Measurements from ENCODE around the gene GRAPL. TPM values are rescaled to one million over a fixed set of nuclear protein-coding genes. Genes with fewer than 3 reads are reported as not detected.
"Not testable (repeated sequence)": the region's sequence is repeated elsewhere in the genome, so short reads cannot be mapped to it uniquely, and the experiment has no call there.

The GRAPL gene
- total and polyA plus RNA-seq, 12 donors: 0.53 to 3.1 (median 1.6) TPM

DNA sequence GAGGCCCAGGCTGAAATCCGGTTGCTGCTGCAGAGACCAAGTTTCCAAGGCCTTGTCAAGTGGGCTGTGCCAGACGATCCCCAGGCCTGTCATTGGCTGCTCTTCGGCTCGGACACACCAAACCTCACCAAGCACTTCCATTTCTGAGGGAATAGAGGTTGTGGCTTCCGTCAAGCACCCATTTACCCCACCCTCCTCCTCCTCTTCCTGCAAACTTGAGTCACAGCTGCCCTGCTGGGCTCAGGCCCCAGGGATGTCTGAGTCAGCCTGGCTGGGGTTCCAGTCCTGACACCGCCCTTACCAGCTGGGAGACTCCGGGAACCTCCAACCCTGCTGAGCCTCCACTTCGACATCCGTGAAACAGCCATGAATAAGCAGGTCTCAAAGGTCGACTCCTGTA, 31.1 kb downstream of the GRAPL start:
- intact Hi-C loops (cut with DNase I): not testable (repeated sequence)
- no CpG with 5 or more reads among the region's 10 CpGs for WGBS, 2 donors

DNA sequence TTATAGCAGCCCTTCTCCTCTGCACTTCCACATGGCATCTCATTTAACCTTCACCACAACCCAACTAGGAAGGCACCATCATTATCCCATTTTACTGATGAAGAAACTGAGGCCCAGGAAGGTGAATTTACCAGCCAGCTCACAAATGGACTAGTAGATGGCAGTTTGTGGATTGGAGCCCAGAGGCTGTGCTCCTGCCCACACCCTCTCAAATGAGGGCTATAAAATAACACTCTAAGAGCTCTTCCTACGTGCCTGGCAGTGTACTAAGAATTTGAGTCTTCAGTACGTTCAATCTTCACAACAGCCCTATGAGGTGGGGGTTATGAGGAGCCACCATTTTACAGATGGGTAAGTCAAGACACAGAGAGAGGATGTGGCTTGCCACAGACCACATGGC, 31.5 kb downstream of the GRAPL start:
- DNase-seq; intact Hi-C loops (cut with DNase I); H3K4me1 ChIP-seq; ATAC-seq; H3K27me3 ChIP-seq; H3K4me3 ChIP-seq; H3K36me3 ChIP-seq; H3K27ac ChIP-seq; H3K9me3 ChIP-seq: not testable (repeated sequence)
- WGBS, 2 donors: no CpG with 5 or more reads among the region's 2 CpGs

More for the DNA sequence above, 31.1 kb downstream of the GRAPL start:
- not testable (repeated sequence) for H3K27me3 ChIP-seq, H3K27ac ChIP-seq, H3K9me3 ChIP-seq, H3K4me1 ChIP-seq, H3K4me3 ChIP-seq, DNase-seq, H3K36me3 ChIP-seq
- ATAC-seq: peak; percentile 6 to 76 (median 38)

DNA sequence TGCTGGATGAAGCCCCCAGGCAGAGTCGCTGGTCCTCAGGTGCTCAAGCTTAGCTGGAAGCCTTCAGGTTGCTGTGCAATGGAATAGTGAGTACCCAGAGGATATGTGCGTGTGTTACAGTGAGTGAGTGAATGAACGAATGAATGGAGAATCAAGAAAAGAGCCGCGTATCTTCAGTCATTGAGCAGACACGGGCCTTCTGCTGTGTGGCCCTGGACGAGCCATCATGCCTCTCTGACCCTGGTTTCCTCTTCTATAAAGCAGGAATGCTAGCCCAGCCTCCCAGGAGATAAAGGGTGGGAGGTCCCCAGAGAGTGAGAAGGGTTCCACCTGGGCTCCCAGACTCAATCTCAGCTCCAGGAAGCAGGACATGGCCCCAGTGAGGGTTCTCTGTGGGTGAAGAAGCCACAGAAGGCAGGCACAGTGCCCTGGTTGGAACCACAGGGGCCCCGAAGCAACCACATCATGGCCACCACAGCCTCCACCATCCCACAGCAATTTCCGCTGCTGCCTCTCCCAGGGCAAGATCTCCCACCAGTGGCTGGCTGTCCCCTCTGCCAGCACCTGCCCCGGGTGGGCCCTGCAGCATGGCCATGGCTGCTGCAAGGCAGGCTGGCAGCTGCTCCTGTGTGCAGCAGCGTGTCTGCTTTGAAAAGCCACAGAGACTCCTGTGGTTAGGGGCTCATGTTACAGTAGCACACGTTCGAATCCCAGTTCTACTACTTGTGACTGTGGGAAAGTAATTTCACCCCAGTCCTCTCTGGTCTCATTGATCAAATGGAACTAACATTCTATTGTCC, 34.1 kb downstream of the GRAPL start:
- H3K36me3 ChIP-seq; H3K27me3 ChIP-seq; ATAC-seq; H3K4me1 ChIP-seq; H3K27ac ChIP-seq; H3K9me3 ChIP-seq; intact Hi-C loops (cut with DNase I); H3K4me3 ChIP-seq; DNase-seq: not testable (repeated sequence)
- WGBS, 2 donors: no CpG with 5 or more reads among the region's 13 CpGs

- H3K4me3 ChIP-seq; DNase-seq; H3K27ac ChIP-seq; H3K27me3 ChIP-seq; H3K4me1 ChIP-seq; H3K9me3 ChIP-seq; intact Hi-C loops (cut with DNase I); H3K36me3 ChIP-seq: not testable (repeated sequence)
- peak; percentile 84 to 94 (median 92) for ATAC-seq
- WGBS, 2 donors: no CpG with 5 or more reads among the region's 71 CpGs
Observed at GRCh38 chr17:19162384-19163216, 35.2 kb downstream of the GRAPL start.

DNA sequence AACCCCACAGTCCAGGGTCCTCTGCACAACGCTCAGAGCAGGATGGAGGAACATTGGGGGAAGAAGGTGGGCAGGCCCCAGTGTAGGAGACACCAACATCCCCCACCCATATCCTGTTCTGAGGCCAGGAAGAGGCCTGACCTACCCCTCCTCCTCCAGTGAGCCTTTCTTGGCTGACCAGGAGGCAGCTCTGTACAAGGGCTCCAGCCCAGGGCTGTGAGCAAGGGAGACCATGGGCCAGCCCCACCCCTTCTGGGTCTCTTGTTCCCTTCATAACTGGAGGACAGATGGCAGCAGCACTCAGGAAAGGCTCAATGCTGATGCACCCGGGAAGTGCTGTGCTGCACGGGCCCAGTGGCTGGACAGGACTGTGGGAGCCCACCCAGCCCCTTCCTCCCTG, 47.0 kb downstream of the GRAPL start:
- peak; percentile 15 to 72 (median 66) for ATAC-seq
- H3K9me3 ChIP-seq; H3K4me1 ChIP-seq; H3K4me3 ChIP-seq; H3K36me3 ChIP-seq; H3K27me3 ChIP-seq; intact Hi-C loops (cut with DNase I); DNase-seq; H3K27ac ChIP-seq: not testable (repeated sequence)
- no CpG with 5 or more reads among the region's 3 CpGs for WGBS, 2 donors

DNA sequence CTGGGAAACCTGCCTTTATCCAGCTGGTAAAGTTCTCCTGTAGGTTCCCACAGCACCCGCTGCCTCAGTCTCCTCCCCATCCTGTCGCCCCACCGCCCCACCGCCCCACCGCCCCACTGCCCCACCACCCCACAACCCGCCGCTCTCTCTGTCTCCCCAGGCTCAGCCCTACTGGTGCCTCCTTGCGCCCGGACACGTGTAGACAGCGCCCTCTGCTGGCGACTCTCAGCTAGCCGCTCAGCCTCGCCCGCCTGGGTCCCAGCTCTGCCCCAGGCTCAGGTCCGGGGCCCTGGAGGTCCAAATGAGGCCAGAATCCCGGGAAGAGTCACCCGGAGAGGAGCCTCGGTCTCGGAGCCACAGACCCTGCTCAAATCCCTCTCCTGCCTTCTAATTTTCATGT, 48.0 kb downstream of the GRAPL start:
- H3K4me1 ChIP-seq; H3K27ac ChIP-seq; intact Hi-C loops (cut with DNase I); H3K27me3 ChIP-seq; H3K36me3 ChIP-seq; DNase-seq; H3K9me3 ChIP-seq; H3K4me3 ChIP-seq: not testable (repeated sequence)
- peak; percentile 92 to 98 (median 96) for ATAC-seq
- no CpG with 5 or more reads among the region's 20 CpGs for WGBS, 2 donors

- H3K27ac ChIP-seq; H3K27me3 ChIP-seq; H3K4me1 ChIP-seq; H3K9me3 ChIP-seq; DNase-seq; intact Hi-C loops (cut with DNase I); H3K4me3 ChIP-seq; H3K36me3 ChIP-seq: not testable (repeated sequence)
- peak; percentile 95 to 98 (median 98) for ATAC-seq
- WGBS, 2 donors: no CpG with 5 or more reads among the region's 33 CpGs
Observed at GRCh38 chr17:19181040-19181875, 53.9 kb downstream of the GRAPL start.

DNA sequence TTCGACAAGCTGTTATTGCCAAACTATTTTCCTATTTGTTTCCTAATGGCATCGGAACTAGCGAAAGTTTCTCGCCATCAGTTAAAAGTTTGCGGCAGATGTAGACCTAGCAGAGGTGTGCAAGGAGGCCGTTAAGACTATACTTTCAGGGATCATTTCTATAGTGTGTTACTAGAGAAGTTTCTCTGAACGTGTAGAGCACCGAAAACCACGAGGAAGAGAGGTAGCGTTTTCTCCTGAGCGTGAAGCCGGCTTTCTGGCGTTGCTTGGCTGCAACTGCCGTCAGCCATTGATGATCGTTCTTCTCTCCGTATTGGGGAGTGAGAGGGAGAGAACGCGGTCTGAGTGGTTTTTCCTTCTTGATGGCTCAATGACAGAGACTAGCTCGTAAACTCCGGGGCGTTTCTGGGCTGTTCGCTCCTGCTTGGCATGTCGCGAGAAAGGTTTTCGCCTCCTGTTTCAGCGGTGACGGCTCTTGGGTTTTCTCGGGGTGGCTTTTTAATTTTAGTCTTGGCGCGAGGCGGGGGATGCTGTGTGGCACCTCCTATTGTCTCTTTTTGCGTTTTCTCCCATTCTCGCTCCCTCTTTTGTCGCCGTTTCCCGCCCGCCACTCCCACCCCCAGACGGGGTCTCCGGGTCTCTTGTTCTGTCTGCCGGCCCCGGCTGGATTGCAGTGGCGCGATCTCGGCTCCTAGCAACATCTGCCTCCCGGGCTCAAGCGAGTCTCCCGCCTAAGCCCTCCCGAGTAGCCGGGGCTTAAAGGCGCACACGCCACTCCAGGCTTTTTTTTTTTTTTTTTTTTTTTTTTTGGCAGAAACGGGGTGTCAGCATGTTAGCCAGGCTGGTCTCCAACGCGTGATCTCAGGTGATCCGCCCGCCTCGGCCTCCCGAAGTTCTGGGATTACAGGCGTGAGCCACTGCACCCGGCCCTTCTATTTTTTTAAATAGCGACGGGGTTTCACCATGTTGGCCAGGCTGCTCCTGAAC, 60.8 kb downstream of the GRAPL start:
- H3K36me3 ChIP-seq; H3K4me3 ChIP-seq; DNase-seq; H3K9me3 ChIP-seq; intact Hi-C loops (cut with DNase I); H3K4me1 ChIP-seq; H3K27me3 ChIP-seq: not testable (repeated sequence)
- WGBS, 2 donors: 0% methylated on average over 8 to 9 of the region's 62 CpGs
- peak overlapping the region in 2 of 10 donors; percentile 50 to 66 for H3K27ac ChIP-seq
- peak; percentile 34 to 75 (median 60) for ATAC-seq

DNA sequence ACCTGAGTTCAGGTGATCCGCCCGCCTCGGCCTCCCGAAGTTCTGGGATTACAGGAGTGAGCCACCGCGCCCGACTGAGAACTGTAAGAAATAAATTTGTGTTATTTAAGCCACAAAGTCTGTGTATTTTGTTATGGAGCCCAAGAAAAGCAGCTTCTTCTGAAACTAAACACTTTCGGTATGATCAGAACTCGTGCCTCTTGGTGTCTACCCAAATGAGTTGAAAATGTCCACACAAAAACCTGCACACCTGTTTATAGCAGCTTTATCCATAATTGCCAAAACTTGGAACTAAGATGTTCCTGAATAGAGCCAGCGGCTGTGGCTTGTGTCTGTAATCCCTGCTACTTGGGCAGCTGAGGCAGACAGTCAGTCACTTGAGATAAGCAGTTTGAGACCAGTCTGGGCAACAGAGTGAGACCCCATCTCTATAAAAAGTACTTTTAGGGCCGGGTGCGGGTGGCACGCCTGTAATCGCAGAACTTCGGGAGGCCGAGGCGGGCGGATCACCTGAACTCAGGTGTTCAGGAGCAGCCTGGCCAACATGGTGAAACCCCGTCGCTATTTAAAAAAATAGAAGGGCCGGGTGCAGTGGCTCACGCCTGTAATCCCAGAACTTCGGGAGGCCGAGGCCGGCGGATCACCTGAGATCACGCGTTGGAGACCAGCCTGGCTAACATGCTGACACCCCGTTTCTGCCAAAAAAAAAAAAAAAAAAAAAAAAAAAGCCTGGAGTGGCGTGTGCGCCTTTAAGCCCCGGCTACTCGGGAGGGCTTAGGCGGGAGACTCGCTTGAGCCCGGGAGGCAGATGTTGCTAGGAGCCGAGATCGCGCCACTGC, 61.7 kb downstream of the GRAPL start:
- no CpG with 5 or more reads among the region's 39 CpGs for WGBS, 2 donors
- H3K27me3 ChIP-seq; H3K36me3 ChIP-seq; H3K4me3 ChIP-seq; DNase-seq; H3K9me3 ChIP-seq; H3K27ac ChIP-seq; intact Hi-C loops (cut with DNase I); H3K4me1 ChIP-seq: not testable (repeated sequence)
- ATAC-seq: peak; percentile 82 to 97 (median 94)

Data from heart right ventricle (tissue), 16 donors.